CD4-positive, alpha-beta T cell treated with Interleukin-2 at 100 ng/mL for 4 hours (primary cell): ENCODE data around the gene ZFYVE28.

Source experiments
- DNase-seq: peaks from one replicate; pipeline ENCODE4 v3.0.0-alpha.2; 2020; ENCODE audit warnings: low spot score

ZFYVE28 gene

DNA sequence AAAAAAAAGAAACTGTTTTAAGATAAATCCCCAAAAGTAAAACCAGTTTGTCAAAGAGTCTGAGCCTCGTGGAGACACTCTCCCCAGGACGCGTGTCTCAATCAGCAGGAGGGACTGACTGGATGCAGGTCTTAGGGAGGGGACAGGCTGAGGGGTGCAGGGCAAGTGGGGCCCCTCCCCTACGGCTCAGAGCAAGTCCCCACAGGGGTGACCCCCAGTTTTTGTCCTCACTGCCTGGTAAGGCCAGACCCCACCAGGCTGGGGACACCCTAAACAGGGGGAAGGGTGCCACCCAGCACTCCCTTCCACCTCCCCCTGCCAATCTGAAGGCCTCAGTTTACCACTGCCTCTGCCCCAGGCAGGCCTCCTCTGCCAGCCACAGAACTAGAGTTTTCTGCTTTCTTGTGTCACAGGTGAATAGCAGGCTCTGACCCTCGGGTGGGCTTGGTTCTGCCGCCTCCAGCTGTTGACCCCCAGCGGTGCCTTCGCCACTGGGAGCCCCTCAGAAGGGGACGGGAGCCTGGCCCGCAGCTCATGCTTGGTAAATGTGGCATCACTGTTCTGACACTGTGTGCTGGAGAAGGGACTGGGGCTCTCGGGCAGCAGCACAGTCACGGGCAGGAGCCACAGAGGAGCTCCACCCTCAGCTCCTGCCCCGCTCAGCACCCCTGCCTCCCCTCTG lies 86.8 kb downstream of the ZFYVE28 start:
- no peak for DNase-seq

DNA sequence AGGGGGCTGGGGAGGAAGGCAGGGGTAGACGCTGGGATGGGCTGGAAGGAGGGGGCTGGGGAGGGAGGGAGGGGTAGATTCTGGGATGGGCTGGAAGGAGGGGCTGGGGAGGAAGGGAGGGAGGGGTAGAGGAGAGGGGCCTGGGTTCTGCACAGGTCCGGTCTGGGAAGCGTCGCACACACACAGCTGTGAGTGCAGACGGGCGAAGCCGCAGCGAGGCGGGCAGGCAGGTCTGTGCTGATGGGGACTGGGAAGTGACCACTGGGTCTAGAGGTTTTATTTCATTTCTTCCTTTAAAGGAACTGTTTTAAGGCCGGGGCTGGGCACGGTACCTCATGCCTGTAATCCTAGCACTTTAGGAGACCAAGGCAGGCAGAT lies 87.4 kb downstream of the ZFYVE28 start:
- no peak for DNase-seq

DNA sequence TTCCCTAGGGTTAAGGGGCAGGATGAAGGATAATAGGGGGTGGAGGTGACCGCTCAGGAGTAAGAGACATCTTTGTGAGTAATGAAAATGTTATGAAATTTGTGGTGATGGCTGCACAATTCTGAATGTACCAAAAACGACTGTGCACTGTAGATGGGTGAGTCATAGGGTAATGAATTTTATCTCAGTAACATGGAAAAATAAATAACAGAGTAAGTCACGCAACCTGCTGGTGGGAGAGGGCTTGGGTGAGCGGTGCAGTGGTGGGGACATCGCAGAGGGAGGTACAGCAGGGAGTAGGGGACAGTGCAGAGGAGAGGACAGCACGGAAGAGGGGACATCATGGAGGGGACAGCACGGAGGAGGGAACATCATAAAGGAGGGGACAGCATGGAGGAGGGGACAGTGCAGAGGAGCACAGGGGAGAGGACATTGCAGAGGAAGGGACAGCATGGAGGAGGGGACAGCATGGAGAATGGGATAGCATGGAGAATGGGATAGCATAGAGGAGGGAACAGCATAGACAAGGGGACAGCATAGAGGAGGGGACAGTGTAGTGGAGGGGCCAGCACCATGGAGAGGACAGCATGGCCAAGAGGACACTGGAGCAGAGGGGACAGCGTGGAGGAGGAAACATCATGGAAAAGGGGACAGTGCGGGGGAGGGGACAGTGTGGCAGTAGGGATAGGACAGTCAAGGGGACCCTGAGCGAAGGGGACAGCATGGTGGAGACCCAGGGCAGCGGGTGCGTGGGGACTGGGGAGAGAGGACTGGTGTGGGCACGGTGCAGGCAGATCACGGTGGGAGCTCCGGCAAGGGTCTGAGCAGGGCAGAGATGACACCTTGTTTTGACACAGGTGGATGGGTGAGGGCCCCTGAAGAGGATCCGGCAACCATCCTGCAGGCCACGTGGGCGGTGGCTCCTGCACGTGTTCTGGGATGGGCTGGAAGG lies 88.1 kb downstream of the ZFYVE28 start:
- no peak for DNase-seq

DNA sequence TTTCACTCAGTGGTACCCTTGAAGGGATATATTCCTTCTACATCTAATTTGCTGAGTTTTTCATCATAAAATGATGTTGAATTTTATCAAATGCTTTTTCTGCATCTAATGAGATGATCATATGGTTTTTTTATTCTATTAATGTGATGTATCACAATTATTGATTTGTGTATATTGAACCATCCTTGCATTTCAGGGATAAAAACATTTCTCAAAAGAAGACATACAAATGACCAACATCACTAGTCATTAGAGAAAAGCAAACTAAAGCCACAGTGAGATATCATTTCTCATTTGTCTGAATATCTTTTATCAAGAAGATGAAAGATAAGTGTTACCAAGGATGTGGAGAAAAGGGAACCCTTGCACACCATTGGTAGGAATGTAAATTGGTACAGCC lies 90.9 kb downstream of the ZFYVE28 start:
- DNase-seq: no peak

DNA sequence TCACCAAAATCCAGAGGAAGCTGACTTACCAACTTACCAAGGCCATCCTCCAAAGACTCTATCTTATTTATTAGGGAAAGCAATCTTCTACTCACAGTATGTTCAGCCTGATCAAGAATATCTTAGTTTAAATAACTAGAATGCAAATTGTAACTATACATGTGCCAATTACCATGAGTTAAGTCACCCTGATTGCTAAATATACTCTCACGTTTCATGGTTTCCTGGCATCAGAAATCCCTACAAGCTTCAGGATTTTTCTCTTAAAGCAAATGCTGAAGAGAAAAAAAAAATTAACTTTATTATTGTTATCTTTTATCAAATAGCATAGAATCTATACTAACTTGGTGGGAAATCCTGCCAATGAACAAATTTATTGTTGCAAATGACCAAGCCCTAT lies 93.6 kb downstream of the ZFYVE28 start:
- no peak for DNase-seq

DNA sequence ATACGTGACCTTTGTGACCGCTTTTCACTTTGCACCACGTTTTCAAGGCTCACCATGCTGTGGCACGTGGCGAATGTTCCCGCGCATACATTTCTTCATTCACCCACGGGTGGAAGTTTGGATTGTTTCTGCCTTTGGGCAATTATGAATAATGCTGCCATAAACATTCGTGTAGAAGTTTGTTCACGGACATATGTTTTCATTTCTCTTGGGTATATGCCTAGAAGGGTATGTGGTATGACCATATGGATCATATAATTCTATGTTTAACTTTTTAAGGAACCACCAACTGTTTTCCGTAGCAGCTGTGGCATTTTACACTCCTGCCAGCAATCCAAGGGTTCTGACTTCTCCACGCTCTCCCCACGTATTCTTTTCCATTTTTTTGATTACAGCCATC lies 95.6 kb downstream of the ZFYVE28 start:
- no peak for DNase-seq

DNA sequence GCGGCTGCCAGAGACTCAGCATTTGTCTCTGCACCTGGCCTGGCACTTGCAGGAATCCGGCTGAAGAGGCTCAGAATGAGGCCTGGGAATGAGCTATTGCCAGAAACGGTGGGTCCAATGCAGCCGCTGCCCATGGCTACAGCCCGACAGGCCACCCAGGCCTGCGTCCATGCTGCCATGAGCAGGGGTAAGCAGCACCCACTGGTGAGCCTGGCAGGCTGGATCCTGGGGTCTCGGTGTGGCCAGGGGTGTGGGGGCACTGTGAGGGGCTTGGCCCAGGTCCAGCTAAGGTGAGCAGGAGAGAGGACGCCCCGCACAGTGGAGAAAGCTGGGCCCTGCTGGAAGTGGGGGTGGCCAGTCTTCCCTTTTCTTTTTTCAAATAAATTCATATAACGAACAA lies 96.2 kb downstream of the ZFYVE28 start:
- no peak for DNase-seq

DNA sequence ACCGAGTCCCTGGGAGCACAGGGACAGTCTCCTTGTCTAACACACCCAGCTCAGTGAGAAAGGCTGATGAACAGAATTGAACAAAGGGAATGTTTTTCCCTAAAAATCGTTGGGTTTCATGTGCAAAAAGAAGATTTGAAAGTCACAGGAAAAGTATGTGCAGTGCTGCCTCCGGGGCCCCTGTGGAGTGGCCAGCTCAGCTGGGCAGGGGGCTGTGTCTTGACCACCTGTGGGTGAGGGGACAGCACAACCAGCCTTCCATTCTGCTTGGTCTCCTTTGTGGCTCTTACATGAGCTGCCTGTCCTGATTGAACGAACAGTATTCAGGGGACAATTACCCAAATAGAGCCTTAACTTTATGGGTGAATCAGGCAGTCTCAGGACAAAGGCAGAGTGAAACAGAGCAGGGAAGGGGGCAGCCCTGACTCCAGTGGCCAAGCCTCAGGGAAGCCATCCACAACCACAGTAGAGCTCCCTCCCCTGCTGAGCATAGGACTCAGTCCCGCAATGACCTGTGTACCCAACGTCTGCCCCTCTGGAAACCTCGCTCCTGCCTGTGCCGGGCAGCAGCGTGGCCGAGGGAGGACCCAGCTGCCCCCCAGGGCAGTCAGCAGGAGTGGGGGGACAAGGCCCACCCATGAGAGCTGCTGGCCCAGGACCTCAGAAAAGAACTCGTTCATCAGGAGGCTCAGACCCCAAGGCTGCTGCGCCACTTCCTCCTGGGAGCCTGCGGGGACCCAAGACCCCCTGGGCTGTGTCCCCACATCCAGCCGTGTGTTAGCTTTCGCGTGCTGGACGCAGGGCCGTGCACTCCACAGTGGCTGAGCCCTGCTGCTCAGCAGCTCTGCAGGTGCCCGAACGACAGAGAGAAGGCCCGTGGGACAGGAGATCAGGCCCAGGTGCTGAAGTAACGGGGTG lies 96.9 kb downstream of the ZFYVE28 start:
- DNase-seq: no peak

DNA sequence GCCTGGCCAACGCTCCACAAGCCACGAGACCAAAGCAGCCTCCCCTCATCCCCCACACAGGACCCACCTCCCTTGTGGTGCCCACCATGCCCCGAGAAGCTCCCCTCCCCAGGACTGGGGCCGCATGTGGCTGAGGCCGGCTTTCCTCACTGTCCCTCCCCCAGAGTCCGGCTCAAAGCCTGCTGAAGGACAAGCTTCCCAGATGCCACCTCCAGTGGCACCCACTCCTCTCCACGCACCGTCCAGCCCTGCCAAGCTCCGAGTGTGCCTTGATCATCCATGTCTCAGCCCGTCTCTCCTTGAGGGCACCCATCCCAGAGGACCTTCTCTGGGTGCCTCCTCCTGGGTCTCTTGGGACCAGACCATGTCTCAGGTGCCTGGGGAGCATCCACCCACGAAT lies 97.7 kb downstream of the ZFYVE28 start:
- DNase-seq: no peak

DNA sequence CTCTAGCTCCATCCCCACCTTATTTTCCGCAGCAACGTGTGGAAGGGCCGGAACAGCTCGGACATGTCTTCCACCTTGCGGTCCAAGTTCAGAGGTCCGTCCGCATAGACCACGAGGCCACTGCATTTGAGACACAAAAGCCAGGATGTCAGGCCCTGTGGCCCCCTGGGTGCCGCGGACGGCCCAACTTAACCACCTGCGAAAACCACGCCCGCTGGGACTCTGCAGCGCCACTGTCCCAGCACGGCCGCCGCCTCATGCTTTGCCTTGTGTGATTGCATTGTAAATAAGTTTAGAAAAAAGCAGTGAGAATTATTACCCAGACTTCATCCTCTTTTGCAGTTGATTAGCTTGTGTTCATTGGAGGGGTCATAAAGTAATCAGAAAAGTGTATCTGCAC lies 98.3 kb downstream of the ZFYVE28 start:
- DNase-seq: peak; percentile 4

DNA sequence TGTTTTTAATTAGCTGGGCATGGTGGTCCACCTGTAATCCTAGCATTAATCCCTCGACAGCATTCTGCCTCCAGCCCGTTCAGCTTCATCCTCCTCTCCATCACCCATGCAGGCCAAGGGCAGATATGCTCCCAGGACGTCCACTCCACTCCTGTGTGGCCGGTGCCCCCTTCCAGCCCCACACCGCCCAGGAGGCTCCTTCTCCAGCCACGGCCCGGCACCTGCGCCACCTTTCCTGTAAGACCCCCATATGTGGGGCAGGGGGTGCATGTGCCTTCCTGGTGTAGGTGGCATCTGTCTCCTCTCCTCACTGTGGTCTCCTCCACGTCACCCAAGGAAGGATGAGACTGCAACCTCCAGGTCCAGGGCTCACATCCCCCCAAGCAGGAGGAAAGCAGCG lies 99.6 kb downstream of the ZFYVE28 start:
- DNase-seq: no peak

DNA sequence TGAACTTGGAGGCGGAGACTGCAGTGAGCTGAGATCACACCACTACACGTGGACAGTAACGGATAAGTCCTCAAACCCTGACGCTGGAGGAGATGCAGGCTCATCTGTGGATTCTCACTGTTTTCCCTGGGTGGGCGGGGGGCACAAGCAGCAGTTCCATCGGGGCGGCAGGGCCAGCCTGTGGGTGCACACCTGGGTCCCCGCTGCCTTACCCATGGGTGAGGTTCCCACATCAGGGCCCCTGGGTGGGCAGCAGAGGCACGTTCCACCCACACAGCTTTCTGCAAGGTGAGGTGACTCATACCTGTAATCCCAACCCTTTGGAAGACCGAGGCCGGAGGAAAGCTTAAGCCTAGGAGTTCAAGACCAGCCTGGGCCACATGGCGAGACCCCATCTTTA lies 100.0 kb downstream of the ZFYVE28 start:
- DNase-seq: no peak

DNA sequence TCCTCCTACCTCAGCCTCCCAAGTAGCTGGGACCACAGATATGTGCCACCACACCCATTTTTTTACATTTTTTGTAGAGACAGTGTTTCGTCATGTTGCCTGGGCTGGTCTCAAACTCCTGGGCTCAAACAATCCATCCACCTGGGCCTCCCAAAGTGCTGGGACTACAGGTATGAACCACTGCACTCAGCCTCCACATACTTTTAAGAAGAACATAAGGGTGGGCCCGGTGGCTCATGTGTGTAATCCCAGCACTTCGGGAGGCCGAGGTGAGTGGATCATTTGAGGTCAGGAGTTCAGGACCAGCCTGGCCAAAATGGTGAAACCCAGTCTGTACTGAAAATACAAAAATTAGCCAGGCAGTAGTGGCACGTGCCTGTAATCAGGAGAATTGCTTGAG lies 105.1 kb downstream of the ZFYVE28 start:
- DNase-seq: no peak

DNA sequence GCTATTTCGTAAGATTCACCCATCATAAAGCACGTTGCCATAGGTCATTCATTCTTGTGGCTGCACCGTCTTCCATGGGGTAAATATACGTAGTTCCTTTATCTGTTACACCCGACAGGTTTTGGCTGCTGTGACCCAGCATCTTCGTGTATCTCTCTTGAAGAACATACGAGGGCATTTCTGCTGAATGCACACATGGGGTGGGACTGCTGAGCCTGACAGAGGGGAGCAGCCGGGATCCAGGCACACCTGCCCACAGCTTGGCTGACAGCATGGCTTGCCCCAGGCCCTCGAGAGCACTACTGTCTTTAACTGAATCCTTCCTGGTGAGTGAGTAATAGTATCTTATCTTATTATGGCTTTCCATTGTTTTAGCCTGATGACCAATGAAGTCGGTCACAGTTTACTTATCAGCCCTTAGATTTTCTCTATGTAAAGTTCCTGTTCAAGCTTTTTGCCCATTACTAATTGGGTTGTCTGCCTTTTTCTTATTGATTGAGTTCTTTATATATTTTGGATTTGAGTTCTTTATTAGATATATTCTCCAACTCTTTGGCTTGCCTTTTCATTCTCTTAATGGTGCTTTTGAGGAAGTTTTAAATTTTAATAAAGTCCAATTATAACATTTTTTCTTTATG lies 111.6 kb downstream of the ZFYVE28 start:
- DNase-seq: no peak

DNA sequence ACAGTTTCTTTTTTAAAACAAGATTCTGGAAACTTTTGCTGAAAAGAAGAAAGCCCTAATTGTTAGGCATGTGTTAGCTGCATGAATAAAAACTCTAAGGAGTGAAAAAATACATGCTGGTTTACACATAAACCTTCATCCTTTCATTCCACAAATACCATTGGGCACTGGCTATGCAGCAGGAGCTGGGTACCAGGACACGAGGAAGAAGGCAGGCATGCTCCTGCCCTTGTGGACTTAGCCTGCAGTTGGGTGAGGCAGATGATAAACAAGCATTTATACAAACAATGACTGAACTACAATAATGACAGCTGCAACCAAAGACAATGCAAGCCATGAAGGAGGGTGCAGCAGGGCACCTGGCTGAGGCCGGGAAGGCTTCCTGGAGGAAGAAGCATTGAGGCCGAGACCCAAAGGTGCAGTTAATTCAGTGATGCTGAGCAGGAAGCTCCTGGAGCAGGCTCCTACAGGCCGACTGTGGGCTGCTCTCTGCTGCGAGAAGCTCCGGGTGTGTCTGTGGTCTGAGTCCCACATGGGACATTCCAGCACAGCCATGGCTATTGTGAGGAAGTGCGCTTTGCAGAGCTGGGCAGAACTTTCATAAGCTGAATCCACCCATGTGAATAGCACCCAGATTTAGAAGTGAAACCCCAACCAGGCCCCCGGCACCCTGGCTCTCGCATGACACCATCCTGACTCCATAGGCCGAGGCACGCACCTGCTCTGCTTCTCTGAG lies 112.5 kb downstream of the ZFYVE28 start:
- no peak for DNase-seq

DNA sequence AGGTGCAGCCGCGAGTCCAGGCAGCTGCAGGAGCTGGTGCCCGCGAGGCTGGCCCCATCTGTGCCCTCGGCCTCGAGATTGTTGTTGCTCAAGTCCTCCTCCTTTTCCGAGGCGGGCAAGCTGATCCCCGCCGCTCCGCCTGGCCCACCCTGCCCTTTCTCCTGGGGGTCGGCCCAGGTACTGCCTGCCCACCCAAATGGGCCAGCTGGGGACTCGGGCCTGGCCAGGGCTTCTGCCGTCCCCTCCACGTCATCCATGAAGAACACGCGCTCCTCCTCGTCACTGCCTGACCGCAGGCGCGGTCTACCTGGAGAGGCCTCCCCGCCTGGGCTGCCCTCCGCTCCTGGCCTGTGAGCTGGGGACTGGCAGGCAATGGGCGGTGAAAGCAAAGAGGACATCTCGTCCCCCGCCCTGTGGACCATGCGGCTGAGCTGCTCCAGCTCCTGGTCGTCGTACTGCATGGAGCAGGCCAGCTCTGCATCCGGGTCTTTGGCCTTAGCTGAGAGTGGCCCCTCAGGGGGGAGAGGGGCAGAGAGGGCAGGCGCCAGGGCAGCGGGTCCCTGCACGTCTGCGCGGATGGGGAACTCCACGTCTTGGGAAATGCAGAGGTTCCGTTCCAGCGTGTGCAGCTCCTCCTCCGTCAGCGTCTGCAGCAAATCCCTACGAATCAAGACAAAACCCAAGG lies 113.4 kb downstream of the ZFYVE28 start:
- DNase-seq: no peak

DNA sequence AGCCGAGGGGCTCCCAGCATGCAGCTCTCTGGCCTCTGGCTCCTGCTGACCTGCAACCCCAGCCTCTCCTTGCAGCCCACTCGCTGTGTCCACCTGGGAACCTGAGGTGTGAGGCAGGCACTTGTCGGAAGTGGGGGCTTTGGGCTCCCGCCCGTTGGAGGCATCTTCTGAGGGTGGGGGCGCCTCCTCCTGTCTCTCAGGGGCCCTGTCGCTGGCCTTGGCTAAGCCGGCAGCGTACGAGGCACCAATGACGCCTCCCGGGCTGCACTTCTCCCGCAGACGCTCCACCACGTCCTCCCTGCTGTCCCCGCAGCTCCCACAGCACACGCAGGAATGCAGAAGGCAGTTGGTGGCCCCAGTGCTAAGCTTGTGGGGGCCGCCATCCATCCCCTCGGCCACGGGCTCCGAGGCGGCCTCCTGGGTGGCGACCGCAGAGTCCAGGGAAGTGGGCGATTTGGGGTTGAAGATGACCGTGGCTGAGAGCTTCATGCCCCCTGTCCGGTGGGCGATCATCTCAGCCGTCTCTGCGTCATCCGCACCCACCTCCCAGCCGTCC lies 114.0 kb downstream of the ZFYVE28 start:
- DNase-seq: no peak

DNA sequence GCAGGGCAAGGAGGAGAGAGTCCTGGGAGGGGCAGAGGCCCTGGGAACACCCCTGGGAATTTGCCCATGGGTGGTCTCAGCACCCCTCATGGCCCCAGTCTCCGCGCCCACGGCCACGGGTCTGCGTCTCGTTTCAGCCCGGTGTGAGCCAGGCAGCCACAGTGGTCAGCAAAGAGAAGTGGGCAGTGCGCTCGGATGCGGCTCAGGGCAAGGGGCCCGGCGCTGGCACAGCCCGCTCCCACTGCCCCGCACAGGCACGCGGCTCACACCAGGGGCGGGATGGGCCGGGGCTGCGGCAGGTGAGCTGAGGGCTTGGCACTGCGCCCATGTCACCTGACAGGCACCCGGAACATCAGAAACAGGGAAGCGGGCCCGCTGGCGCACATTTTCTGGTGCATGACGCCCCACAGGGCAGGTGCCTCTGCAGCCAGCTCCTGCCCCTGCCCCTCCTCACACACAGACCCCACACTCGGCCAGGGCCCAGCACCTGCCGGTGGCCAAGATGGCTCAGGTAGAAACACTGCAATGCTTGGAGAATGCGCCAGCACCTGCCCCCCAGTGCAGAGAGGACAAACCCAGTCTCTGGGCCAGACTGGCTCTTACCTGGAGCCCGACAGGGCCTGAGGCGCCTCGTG lies 114.6 kb downstream of the ZFYVE28 start:
- DNase-seq: no peak

DNA sequence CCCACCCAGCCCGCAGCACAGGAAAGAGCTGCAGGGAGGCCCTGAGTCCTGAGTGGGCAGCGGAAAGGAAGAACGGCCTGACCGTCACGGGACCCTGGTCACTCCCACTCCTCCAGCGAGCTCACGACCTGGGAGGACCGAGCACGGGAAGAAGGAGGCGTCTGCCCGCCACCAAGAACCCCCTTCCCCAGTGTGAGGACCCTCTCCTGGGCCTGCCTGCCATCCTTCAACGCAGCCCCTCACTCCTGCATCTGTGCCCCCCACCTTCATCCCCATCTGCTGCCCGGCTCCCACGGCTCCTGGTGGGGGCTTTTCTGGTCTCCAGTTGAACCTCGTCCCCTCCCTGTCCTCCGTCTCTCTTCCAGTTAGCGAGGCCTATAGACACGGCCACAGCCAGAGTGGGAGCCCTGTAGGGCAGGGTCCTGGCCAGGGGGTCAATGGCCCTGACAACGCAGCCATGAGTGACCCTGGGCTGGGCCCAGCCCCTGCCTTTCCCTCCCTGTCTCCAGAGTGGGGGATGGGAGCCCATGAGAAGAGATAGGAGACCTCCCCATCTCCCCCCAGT lies 115.2 kb downstream of the ZFYVE28 start:
- no peak for DNase-seq
